GM23338 (cell line): ENCODE data around the gene SYT15. TPM values are rescaled to one million over a fixed set of nuclear protein-coding genes. Genes with fewer than 3 reads are reported as not detected.

Experiments used
- CTCF ChIP-seq, 2 experiments: fragments of 200-600 bp in 1 of 2; sonication (generic) in 1 of 2; conservative IDR thresholded peaks; 2 replicates each; pipeline versions ENCODE4 v1.5.1 to v1.6.1; 2016 to 2017; ENCODE audit warnings: antibody characterized with exemption in 2 of 2, low read depth in 2 of 2, mild to moderate bottlenecking in 2 of 2, moderate library complexity in 1 of 2
- ETS1 ChIP-seq: IDR thresholded peaks from 2 replicates; pipeline ENCODE4 v1.6.1; 2016; ENCODE audit warnings: antibody characterized with exemption
- EZH2 ChIP-seq: fragments of 200-600 bp; sonication (generic); IDR thresholded peaks from one replicate; pipeline ENCODE4 v1.8.0; 2017; ENCODE audit warnings: antibody characterized with exemption, mild to moderate bottlenecking, low read depth; ENCODE audit not compliant: unreplicated experiment
- EZH2phosphoT487 ChIP-seq: fragments of 200-600 bp; sonication (generic); IDR thresholded peaks from one replicate; pipeline ENCODE4 v1.8.1; 2018; ENCODE audit warnings: antibody characterized with exemption; ENCODE audit not compliant: unreplicated experiment
- JUNB ChIP-seq: IDR thresholded peaks from one replicate; pipeline ENCODE4 v1.6.1; 2016; ENCODE audit warnings: antibody characterized with exemption; ENCODE audit not compliant: unreplicated experiment
- NANOG ChIP-seq: IDR thresholded peaks from 2 replicates; pipeline ENCODE4 v1.6.1; 2016; ENCODE audit warnings: antibody characterized with exemption, borderline replicate concordance
- POLR2AphosphoS5 ChIP-seq: IDR thresholded peaks from 2 replicates; pipeline ENCODE4 v1.6.1; 2016; ENCODE audit warnings: antibody characterized with exemption, low read depth
- STAT1 ChIP-seq: IDR thresholded peaks from one replicate; pipeline ENCODE4 v1.6.1; 2016; ENCODE audit warnings: antibody characterized with exemption; ENCODE audit not compliant: unreplicated experiment
- ZNF114 ChIP-seq: fragments of 250-450 bp; sonication (Bioruptor Pico); IDR thresholded peaks from 2 replicates; pipeline ENCODE4 v1.5.0; 2020; ENCODE audit warnings: mild to moderate bottlenecking, moderate library complexity
- ZNF331 ChIP-seq: fragments of 250-450 bp; sonication (Bioruptor Pico); IDR thresholded peaks from 2 replicates; pipeline ENCODE4 v1.5.0; 2020; ENCODE audit warnings: low read depth, mild to moderate bottlenecking, moderate library complexity
- ZNF462 ChIP-seq: fragments of 250-450 bp; sonication (Bioruptor Pico); IDR thresholded peaks from 2 replicates; pipeline ENCODE4 v1.5.0; 2020; ENCODE audit warnings: mild to moderate bottlenecking, moderate library complexity
- polyA plus RNA-seq: library from polyadenylated mRNA; unstranded; fragments of >200 nt; fragmentation: Nextera tagmentation; extraction: Ambion mirVana; gene quantifications from 2 replicates; pipeline ENCODE4 v1.2.1, GENCODE V29; 2016
- total RNA-seq: library from RNA; depleted of rRNA; stranded (reverse); fragments of >200 nt; shearing (Covaris generic); gene quantifications from 2 replicates; pipeline ENCODE4 v1.2.3, GENCODE V29; 2014

SYT15 gene
- total and polyA plus RNA-seq, 2 experiments from 2014 or later = 1.5 TPM; not detected in 1

GRCh38 chr10:46547541-46548497 is 31.1 kb upstream of the SYT15 start (continued):
- TF ChIP-seq ZNF462 (CRISPR knock-in tag) (no peak), ZNF331 (CRISPR knock-in tag) (no peak), EZH2phosphoT487 (no peak), EZH2 (no peak), JUNB (no peak), ZNF114 (CRISPR knock-in tag) (no peak), POLR2AphosphoS5 (no peak; the same call in 1 of the 2 replicates), STAT1 (no peak), CTCF (conservative IDR thresholded peaks at IDR 0.05; ENCODE audit: low read depth in 2 of 2) (no peak), NANOG (no peak), ETS1 (no peak)
